Measurements from ENCODE around the gene BCLAF1.

BCLAF1 gene, protein sequence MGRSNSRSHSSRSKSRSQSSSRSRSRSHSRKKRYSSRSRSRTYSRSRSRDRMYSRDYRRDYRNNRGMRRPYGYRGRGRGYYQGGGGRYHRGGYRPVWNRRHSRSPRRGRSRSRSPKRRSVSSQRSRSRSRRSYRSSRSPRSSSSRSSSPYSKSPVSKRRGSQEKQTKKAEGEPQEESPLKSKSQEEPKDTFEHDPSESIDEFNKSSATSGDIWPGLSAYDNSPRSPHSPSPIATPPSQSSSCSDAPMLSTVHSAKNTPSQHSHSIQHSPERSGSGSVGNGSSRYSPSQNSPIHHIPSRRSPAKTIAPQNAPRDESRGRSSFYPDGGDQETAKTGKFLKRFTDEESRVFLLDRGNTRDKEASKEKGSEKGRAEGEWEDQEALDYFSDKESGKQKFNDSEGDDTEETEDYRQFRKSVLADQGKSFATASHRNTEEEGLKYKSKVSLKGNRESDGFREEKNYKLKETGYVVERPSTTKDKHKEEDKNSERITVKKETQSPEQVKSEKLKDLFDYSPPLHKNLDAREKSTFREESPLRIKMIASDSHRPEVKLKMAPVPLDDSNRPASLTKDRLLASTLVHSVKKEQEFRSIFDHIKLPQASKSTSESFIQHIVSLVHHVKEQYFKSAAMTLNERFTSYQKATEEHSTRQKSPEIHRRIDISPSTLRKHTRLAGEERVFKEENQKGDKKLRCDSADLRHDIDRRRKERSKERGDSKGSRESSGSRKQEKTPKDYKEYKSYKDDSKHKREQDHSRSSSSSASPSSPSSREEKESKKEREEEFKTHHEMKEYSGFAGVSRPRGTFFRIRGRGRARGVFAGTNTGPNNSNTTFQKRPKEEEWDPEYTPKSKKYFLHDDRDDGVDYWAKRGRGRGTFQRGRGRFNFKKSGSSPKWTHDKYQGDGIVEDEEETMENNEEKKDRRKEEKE

DNA sequence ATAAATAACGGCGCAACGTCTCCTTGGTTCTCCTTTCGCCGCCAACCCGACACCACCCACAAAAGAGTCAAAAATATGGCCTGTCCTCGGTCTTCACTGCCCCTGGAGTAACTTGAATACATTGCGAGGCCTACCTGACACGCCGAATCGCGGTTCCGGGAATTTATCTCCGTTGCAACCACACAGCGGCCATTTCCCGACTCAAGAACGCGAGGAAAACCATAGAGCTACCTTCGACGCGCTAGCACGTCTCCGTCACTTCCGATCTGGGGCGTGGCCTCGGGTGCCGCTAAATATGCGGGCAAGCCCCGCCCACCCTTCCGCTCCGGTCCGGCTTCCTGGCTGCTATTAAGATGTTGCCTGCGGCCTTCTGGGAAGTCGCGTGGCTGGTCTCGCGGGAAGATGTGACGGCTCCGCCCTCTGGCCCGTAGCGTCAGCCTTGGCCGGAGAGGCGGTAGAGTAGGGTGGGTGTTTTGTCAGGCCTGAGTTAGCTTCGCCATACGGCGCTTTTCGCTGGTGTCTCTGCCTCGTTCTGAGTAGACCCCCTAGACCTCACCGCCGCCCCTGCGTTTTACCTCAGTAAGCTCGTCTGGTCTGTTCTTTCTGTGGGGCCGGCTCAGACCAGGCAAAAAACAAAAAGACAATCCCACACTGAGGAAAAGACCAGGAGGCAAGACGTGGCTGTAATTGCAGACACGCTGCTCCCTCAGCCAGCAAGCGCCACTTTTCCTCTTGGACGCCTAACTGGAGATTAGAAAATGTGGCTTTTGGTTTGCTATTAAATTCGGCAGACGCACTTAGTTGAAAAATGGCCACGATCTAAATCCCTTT is at the start of gene BCLAF1:
Gene BCLAF1 (minus strand): TSS at position 268 of the 831 bp plus-strand sequence. CDS start 9,980 bp downstream, outside the sequence.
- DNase-seq, result peak; percentile 100

DNA sequence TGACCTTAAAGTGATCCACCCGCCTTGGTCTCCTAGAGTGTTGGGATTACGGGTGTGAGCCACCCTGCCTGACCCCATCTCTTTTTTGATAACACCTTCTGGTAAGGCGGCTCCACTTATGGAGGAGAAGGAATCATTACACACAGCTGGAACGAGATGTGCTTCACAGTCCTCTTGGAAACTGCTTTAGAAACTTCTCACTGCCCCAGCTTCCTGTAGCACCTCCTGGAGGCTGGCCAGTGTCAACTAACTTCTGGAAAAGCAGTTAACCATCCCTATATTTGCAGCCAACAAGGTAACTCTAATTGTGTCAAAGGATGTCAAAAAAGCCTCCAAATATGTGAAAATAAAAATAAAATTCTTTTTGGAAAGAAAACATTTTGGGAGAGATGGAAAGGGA is 48.8 kb upstream of the BCLAF1 start:
- no peak for DNase-seq

DNA sequence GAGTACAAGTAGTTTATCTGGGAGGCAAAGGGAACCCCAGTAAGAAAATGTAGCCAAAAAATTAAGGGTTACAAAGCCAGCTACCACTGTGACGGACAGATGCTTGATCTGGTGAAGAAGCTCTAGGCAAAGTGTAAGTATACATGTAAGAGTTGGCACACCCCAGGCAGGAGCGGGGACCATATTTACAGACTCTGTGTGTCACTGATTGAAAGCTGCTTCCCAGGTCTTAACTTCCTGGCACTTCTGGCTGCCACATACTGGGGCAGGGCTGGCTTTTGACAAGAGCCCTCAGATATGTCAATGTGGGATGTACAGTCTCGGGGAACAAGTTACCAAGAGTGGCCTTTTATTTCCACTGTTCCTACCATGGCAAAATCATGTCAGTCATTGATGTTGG is 48.0 kb upstream of the BCLAF1 start:
- no peak for DNase-seq

DNA sequence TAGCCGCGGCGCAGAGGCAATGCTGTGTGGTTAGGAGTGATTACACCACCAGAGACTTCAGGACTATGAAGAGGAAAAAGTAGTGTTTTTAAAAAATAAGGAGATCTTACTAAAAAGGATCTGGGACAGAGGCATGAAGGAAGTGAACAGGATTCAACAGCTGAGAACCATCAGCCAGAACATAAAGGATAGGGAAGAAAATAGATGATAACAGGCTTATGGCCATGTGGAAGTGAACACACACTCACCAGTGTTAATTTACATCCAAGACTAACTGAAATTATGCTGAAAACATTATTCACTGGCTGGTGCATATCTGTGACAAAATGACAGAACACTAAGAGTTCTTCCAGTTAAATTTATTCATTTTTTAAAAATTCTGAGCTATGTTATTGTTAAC is 47.5 kb upstream of the BCLAF1 start:
- DNase-seq, result no peak

DNA sequence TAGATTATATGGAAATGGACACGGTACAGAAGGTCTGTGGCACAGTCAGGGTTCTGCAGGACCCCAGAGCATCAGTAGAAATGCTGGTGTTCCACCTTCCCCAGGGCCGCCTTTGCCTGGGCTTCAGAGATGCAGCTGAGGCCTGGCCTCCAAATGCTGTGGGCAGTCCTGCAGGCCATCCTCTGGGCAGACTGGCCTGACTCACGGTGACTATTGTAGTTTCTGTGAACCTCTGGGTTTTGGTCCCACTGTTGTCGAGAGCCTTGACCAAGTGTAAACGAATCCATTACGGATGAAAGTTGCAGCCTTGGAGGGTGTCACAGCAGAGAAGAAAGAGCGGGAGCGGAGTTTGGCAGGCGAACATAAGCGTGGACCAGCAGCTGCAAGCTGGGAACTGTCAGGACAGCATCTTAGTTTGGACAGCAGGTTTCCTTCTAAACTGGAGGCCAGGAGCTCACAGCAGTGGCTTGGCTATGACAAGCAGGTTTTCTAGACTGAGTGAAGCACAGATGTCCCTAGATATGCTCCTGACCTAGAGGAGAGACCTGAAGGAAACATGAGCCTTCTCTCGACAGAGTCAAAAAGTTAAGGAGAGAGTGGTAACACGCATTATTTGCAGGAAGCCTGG is 46.2 kb upstream of the BCLAF1 start:
- no peak for DNase-seq

DNA sequence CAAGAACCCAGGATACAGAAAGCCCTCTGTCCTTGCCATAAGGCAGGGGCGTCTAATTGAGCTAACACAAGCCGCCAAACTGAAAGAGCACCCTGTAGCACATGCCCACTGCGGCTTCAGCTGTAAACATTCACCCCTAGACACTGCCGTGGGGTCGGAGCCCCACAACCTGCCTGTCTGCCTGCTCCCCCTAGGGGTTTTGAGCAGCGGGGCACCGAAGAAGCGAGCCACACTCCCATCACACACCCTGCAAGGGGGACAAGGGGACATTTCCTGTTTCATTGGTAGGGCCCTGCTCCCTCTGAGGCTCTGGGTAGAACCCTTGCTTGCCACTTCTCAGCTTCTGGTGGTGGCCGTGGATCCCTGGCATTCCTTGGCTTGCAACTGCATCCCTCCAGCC is 45.2 kb upstream of the BCLAF1 start:
- peak; percentile 14 for DNase-seq

DNA sequence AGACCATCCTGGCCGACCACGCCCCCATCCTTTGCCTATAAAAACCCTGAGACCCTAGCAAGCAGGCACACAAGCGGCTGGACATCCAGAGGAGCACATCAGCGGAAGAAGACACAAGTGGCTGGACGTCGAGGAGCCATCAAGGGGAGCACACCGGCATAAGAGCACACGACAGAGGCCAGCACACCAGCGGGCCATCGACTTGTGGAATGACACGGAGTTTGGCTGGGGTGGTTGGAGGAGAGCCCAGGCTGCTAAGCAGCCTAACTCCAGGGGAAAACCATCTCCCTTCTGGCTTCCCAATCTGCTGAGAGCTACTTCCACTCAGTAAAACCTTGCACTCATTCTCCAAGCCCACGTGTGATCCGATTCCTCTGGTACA is 44.8 kb upstream of the BCLAF1 start:
- DNase-seq, result no peak

DNA sequence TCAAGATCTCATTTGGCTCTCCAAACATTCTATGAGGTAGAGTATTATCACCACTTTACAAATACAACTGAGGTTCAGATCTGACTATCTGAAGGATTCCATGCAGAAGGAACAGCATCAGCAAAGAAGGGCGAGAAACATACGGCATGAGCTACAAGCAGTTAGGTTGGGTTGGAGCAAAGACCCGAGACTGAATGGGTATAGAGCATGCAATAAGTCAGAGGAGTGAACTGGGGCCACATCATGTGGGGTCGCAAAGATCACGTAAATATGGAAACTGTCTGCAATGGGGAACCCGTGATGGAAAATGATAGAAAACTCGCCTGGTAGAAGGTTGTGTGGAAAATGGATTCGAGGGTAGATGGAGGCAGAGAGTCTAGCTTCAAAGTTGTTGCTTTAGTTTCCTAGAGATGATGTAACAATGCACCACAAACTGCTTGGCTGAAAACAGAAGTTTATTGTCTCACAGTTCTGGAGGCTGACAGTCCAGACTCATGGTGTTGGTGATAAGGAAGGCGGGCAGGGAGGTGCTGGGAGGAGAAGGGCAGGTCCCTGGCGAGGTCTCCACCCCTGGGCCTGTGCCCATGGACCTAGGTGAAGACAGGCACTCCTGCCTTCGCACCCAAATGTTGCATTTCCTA is 44.3 kb upstream of the BCLAF1 start:
- DNase-seq, result no peak

DNA sequence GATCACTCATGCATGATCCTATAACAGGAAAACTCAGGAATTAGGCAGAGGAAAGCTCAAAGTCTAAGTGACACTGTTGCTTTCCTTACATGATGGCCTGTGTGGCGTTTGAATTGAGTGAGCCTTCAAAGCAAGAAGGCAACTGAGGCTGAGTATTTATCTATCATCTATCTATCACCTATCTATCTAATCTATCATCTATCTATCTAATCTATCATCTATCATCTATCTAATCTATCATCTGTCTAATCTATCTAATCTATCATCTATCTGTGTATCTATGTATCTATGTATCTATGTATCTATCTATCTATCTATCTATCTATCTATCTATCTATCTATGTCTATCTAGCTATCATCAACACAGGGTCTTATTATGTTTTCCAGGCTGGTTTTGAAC is 41.8 kb upstream of the BCLAF1 start:
- no peak for DNase-seq

DNA sequence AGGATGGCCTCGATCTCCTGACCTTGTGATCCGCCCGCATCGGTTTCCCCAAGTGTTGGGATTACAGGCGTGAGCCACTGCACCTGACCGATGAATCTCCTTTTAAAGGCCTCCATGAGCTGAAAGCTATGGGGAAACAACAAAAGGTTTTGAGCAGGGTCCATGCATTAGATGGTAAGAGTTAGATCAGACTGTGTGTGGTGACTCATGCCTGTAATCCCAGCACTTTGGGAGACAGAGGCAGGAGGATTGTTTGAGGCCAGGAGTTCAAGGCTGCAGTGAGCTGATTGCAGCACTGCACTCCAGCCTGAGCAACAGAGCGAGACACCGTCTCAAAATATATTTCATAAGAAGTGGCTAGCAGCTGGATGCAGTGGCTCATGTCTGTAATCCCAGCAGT is 41.0 kb upstream of the BCLAF1 start:
- no peak for DNase-seq

DNA sequence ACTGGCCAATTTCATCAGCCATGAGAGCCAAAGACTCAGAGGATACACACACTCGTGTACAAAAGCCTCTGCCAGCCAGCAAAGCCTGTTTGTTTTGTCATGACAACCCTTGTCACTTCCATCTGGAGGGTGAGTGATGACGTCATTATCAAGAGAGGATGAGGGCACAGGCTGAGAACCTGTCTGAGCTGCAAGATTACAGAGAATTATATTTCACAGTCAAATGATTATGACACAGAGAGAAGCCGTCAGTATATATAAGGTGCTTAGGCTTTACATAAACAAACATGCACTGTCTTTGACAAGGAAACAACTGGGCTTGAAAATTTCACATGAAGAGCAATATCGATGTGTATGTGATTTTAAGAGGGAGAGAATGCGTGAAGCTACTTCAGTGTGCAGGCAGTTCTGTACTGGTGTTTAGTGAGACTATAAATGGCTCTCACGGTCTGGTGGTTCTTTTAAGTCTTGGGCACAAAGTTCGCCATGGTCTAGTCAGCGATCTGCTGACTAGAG is 36.5 kb upstream of the BCLAF1 start:
- peak; percentile 90 for DNase-seq

DNA sequence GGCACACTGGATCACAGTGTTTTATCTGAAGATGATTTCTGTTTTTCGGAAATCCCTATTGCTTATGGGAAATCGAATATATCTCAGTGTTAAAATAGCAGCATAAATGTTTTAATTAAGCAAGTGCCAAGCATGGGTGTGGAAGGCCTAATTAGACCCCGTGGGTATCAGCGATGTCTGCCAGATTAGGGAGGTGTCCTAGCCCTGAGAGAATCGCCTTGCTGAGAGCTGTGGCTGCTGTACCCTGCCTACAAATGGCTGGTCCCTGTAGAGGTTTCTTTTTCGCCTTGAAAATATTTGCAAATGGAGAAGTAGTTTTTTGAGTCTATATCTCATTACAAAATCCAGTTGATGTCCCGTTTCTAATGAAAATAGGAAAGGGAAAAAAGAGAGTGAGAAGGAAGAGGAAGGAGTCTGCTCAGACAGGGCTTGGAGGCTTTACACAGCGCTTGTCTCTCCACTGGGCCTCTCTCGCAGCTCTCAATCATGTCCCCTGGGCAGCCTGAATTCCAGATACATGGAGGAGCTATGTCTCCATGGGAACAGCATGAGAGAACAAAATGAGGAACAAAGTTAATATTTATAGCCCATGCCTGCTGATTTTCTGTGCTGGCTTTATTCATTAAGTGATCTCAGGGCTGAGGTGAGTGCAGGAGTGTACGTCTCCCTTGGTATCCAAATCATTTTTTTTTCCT is 35.2 kb upstream of the BCLAF1 start:
- DNase-seq, result peak; percentile 39

DNA sequence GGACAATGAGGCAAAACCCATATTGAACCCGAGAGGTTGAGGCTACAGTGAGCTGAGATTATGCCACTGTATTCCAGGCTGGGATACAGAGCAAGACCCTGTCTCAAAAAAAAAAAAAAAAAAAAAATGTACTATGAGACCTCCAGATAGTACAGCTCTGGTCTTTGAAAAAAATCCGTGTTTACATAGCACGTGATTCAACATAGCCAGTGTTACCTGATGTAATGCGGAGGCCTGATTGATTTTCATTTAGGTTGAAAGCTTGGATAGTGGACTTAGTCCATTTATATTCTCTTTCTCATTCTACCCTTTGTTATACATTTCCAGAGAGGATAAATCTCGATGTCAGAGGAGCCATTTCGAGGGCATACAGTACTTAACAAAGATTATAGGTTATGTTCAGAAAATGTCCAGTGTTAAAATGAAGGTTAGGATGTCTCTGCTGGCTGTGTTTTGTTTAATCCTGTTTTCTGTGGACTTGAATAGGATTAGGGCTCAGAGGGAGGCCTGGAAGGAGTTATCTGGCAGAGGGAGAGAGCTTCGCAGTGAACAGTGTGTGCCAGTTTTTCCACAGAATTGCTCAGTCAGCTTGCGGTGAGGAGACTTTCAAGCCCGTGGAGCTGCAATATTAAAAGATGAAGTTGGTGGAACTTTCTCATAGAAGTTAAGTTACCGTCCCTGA is 33.9 kb upstream of the BCLAF1 start:
- peak; percentile 94 for DNase-seq

DNA sequence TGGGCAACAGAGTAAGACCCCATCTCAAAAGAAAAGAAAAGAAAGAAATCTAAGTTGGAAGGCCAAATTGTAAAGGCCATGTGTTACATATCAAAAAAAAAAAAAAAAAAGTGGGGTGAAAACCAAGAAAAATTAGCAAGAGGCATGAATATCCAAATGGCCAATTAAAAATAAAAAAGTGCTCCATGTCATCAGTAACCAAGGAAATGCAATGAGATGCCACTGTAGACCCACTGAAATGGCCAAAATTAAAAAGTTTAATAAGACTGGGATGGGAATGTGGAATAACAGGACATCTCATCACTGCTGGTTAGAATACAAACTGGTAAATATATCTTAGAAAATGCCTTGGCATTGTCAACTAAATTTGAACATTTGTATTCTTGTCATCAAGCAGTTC is 30.1 kb upstream of the BCLAF1 start:
- no peak for DNase-seq

DNA sequence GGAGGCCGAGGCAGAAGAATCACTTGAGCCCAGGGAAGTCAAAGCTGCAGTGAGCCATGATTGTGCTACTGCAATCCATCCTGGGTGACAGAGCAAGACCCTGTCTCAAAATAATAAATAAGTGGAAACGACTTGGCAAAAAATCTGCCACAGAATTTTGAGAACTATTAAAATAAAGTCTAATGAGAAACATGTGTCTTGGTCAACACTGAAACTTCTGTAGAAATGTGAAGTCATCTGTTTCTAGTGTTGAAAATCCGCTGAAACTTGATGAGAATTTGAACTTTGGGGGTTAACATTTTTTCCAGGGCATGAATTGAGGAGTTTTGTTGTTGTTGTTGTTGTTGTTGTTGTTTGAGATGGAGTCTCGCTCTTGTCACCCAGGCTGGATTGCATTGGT is 29.0 kb upstream of the BCLAF1 start:
- DNase-seq, result no peak

DNA sequence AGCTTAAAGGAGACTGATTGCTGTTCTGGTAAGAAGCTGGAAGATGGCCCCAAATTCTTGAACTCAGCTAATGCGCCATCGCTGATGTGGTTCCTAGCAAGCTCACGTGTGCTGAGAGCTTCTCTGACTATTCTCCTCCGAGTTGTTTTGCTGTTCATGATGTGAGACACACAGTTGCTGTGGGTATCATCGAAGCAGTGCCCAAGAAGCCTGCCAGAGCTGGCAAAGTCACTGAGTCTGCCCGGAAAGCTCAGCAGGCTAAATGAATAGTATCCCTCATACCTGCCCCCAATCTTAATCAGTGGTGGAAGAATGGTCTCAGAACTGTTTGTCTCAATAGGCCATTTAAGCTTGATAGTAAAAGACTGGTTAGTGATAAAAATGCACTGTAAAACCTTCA is 28.3 kb upstream of the BCLAF1 start:
- DNase-seq, result no peak

DNA sequence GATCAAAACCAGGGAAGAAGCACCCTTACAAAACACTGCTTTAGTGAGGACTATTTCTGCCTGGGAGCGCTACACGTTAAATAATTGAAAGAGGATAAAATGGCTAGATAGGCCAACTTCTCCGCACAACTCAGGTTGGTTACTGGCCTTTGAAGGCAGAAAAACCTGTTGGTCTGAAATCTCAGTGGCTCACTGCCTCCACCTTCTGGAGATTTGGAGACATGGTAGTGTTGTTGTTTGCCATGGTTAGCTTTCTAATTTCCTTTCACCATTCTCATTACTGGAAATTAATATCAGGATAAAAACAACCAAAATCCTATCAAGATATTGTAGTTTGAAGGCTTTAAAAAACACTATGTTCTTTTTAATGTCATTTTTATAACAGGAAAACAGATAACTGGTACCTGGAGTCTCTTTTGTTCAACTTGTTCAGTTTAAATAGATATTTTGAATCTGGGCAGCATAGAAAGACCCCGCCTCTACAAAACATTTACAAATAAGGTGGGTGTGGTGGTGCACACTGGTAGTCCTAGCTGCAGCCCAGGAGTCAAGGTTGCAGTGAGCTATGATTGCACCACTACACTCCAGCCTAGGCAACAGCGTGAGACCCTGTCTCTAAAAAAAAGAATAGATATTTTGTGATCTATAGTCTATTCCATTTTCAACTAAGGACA is 27.5 kb upstream of the BCLAF1 start:
- peak; percentile 82 for DNase-seq

DNA sequence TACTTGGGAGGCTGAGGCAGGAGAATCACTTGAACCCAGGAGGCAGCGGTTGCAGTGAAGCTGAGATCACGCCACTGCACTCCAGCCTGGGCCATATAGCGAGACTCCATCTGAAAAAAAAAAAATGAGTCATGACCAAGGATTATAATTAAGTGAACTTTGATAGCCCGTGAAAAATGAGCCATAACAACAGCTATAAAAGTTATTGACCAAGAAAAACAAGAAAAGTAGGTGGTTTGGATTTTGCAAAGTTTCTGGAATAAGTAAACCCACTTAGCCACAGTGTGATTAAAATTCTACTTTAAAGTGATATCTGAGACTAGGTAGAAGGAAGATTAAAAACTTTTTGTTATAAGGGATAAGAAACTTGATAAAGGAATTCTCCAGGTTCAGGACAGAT is 25.9 kb upstream of the BCLAF1 start:
- DNase-seq, result no peak

DNA sequence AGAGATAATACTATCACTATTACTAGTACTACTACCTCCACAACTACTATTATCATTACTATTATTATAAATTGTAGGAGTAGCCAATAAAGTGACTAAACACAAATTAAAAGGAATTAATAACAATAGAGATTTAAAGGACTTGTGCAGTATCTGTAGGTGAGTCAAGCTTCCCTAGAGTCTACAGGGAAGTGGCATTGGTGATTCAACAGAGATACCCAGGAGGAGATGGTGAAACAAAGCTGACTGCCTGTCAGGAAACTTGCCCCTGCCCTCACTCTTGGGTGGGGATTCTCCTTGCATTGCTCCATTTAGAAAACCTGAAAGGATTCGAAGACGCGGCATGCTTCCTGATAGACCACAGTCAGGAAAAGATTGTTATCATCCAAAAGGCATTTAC is 23.3 kb upstream of the BCLAF1 start:
- no peak for DNase-seq

DNA sequence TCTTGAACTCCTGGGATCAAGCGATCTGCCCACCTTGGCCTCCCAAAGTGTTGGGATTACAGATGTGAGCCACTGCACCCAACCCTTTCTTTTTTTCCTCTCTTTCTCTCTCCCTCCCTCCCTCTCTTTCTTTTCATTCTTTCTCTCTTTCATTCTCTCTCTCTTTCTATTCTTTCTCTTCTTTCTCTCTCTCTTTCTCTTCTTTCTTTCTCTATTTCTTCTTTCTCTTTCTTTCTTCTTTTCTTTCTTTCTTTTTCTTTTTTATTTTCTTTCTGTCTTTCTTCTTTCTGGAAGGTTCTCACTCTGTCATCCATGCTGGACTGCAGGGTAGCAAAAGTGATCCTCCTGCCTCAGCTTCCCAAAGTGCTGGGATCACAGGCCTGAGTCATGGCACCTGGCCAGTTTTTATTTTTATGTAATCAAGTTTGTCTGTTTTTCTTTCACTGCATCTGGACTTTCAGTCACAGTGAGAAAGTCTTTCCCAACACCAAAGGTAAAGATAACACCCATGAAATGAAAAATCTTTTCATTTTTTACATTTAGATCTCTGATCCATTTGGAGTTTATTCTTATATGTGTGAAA is 20.2 kb upstream of the BCLAF1 start:
- no peak for DNase-seq
